Breast epithelium (tissue), 3 donors: ENCODE measurements around the gene ACOXL.
"Not testable (repeated sequence)": the region's sequence is repeated elsewhere in the genome, so short reads cannot be mapped to it uniquely, and the experiment has no call there.

ENCODE experiments used
- CTCF ChIP-seq, 3 donors: fragments of 450-650 bp; IDR thresholded peaks; one replicate each; pipeline ENCODE4 v1.5.1; 2016 to 2017; ENCODE audit warnings: antibody characterized with exemption in 3 of 3, mild to moderate bottlenecking in 3 of 3, moderate library complexity in 3 of 3
- POLR2A ChIP-seq: fragments of 450-650 bp; IDR thresholded peaks from one replicate; pipeline ENCODE4 v1.6.1; 2016; ENCODE audit warnings: antibody characterized with exemption, mild to moderate bottlenecking, moderate library complexity

- TF ChIP-seq POLR2A; CTCF (IDR thresholded peaks at IDR 0.05): not testable (repeated sequence)
Measured at GRCh38 chr2:110698253-110698652, 34.1 kb upstream of the ACOXL start.
